H1 (cell line): ENCODE measurements around the gene CTNNA3. TPM values are rescaled to one million over a fixed set of nuclear protein-coding genes. Genes with fewer than 3 reads are reported as not detected.

Experiments used
- CTCF ChIP-seq, 3 experiments: IDR thresholded peaks; 1 replicate in 2 of 3; 2 replicates in 1 of 3; pipeline versions ENCODE4 v1.5.1 to v1.6.1; 2011; ENCODE audit warnings: low read length in 3 of 3, mild to moderate bottlenecking in 3 of 3, inconsistent platforms in 2 of 3, low read depth in 1 of 3, moderate library complexity in 1 of 3; ENCODE audit not compliant: insufficient read depth in 1 of 3; ENCODE audit errors: control extremely low read depth in 1 of 3
- NANOG ChIP-seq: IDR thresholded peaks from 2 replicates; pipeline ENCODE4 v1.6.1; 2011; ENCODE audit warnings: low read length, low read depth, mild to moderate bottlenecking, inconsistent platforms; ENCODE audit not compliant: insufficient read depth, poor library complexity, severe bottlenecking
- RXRA ChIP-seq: IDR thresholded peaks from 2 replicates; pipeline ENCODE4 v1.6.1; 2011; ENCODE audit warnings: low read depth, mild to moderate bottlenecking, low read length, moderate library complexity; ENCODE audit not compliant: insufficient read depth
- USF2 ChIP-seq: IDR thresholded peaks from 2 replicates; pipeline ENCODE4 v1.6.1; 2011; ENCODE audit warnings: low read length, improper control_type of control experiment
- polyA plus RNA-seq, 7 experiments: library from polyadenylated mRNA; depleted of rRNA in 3 of 7; stranded (reverse) in 5 of 7; unstranded in 2 of 7; fragments of >200 nt in 5 of 7; fragments of 200-250 nt in 2 of 7; gene quantifications; 1 replicate in 5 of 7; 2 replicates in 1 of 7; 4 replicates in 1 of 7; pipeline versions ENCODE4 v1.2.1 to v1.2.3, GENCODE V29; 2011 to 2013; ENCODE audit warnings: missing spikeins in 2 of 7, mixed read lengths in 2 of 7
- total RNA-seq: library from RNA; stranded (reverse); fragmentation: NEBNext Ultra II Directional; extraction: Animal tissue kit (Norgen Biotek cat#: 25700); gene quantifications from 2 replicates; pipeline ENCODE4 v1.2.1, GENCODE V29; 2021

CTNNA3 gene
- total and polyA plus RNA-seq, 2 of the 8 experiments (the other 6 are each of a cell fraction or from before 2014, with no cell fraction given): 1.3 to 1.5 TPM

GRCh38 chr10:66307826-66308225 is 1388.2 kb downstream of the CTNNA3 start (continued):
- TF ChIP-seq NANOG (no peak), RXRA (no peak), USF2 (no peak), CTCF (IDR thresholded peaks at IDR 0.05; ENCODE audit: control extremely low read depth in 1 of 3, insufficient read depth in 1 of 3, low read depth in 1 of 3, low read length in 3 of 3) (no peak)
